Panc1 (cell line): ENCODE data around the gene BEND4.

ENCODE experiments used
- CTCF ChIP-seq: fragments of 450-650 bp; IDR thresholded peaks from 2 replicates; pipeline ENCODE4 v1.5.1; 2017; ENCODE audit warnings: mild to moderate bottlenecking
- POLR2AphosphoS5 ChIP-seq: IDR thresholded peaks from 2 replicates; pipeline ENCODE4 v1.6.1; 2012; ENCODE audit warnings: mild to moderate bottlenecking, low read depth, low read length, moderate library complexity
- SIN3A ChIP-seq: IDR thresholded peaks from 2 replicates; pipeline ENCODE4 v1.6.1; 2012; ENCODE audit warnings: low read depth, mild to moderate bottlenecking, low read length, moderate library complexity, borderline replicate concordance; ENCODE audit not compliant: insufficient read depth

- no peak for TF ChIP-seq CTCF
- no peak for TF ChIP-seq SIN3A
- TF ChIP-seq POLR2AphosphoS5, result no peak
Observed at GRCh38 chr4:42136371-42136770, 16.1 kb downstream of the BEND4 start.
